Sciatic nerve (tissue), 2 donors: Measurements from ENCODE around the gene MICAL1. TPM values are rescaled to one million over a fixed set of nuclear protein-coding genes. Genes with fewer than 3 reads are reported as not detected.
A peak's percentile ranks its signal among the peaks of the same experiment; 100 is the strongest.

Experiments
- ATAC-seq: fragments of 200-7000 bp; cut with Tn5 transposase; one replicate; pipeline ENCODE4 v1.9.1; 2020; ENCODE audit warnings: mild to moderate bottlenecking, moderate library complexity
- DNase-seq: peaks from one replicate; pipeline ENCODE4 v3.0.0-alpha.2; 2020; ENCODE audit warnings: low spot score
- intact Hi-C: fragments of 100-400 bp; cut with DNase I; formaldehyde crosslinking; loops from one replicate; pipeline ENCODE4 v1.14.2; 2022
- total RNA-seq: library from RNA; stranded (reverse); fragmentation: NEBNext Ultra II Directional; extraction: Animal tissue kit (Norgen Biotek cat#: 25700); gene quantifications from one replicate; pipeline ENCODE4 v1.2.1, GENCODE V29; 2021
- donor health status: DM: no; HTN: no; CAD: no.
- donor health status: DM: no; HTN: no; CAD: no.

The MICAL1 gene
- total RNA-seq, 1 donor from 2014 or later = 53.9 TPM

- no peak for DNase-seq
- no peak for ATAC-seq
- intact Hi-C loops = no loop called here
Measured at GRCh38 chr6:109446072-109446471, 9.5 kb downstream of the MICAL1 start.

GRCh38 chr6:109445382-109445781, 10.2 kb downstream of the MICAL1 start:
- no peak for ATAC-seq
- no peak for DNase-seq
- intact Hi-C loops = no loop called here

- no peak for ATAC-seq
- intact Hi-C loops = no loop called here
- no peak for DNase-seq
Measured at GRCh38 chr6:109443425-109443950, 12.1 kb downstream of the MICAL1 start.

- DNase-seq = no peak
- intact Hi-C loops = no loop called here
- ATAC-seq = no peak
Measured at GRCh38 chr6:109442393-109442924, 13.1 kb downstream of the MICAL1 start.

- peak; percentile 54 for ATAC-seq
Measured at GRCh38 chr6:109441069-109441816, 14.3 kb downstream of the MICAL1 start.

GRCh38 chr6:109440331-109441068, 15.1 kb downstream of the MICAL1 start, which contains the start of the genes PPIL6 and SMPD2:
TSS of gene PPIL6 (minus strand) at chr6:109440628. CDS start at chr6:109440590, 38 bp downstream.
TSS of gene SMPD2 (plus strand) at chr6:109440724. CDS start at chr6:109441122, 398 bp downstream.
- intact Hi-C loops = no loop called here
- ATAC-seq (peak; percentile 89), DNase-seq (peak; percentile 92)

More at GRCh38 chr6:109441069-109441816, 14.3 kb downstream of the MICAL1 start:
- no peak for DNase-seq
- intact Hi-C loops = no loop called here

GRCh38 chr6:109436041-109436440, 19.5 kb downstream of the MICAL1 start:
- intact Hi-C loops = no loop called here
- no peak for ATAC-seq
- DNase-seq = no peak

GRCh38 chr6:109434456-109434855, 21.1 kb downstream of the MICAL1 start:
- DNase-seq = no peak
- no peak for ATAC-seq
- intact Hi-C loops = no loop called here

GRCh38 chr6:109429496-109429895, 26.1 kb downstream of the MICAL1 start:
- intact Hi-C loops = no loop called here
- ATAC-seq (no peak), DNase-seq (no peak)

GRCh38 chr6:109428889-109429477, 26.6 kb downstream of the MICAL1 start:
- intact Hi-C loops = no loop called here
- peak; percentile 45 for ATAC-seq
- no peak for DNase-seq

- intact Hi-C loops = no loop called here
- DNase-seq = no peak
- ATAC-seq = no peak
Measured at GRCh38 chr6:109424946-109425345, 30.6 kb downstream of the MICAL1 start.

GRCh38 chr6:109421184-109421583, 34.4 kb downstream of the MICAL1 start:
- DNase-seq (no peak), ATAC-seq (no peak)
- intact Hi-C loops = no loop called here

- intact Hi-C loops = no loop called here
- no peak for DNase-seq
- no peak for ATAC-seq
Measured at GRCh38 chr6:109420751-109421150, 34.8 kb downstream of the MICAL1 start.

- DNase-seq = no peak
- intact Hi-C loops = no loop called here
- no peak for ATAC-seq
Measured at GRCh38 chr6:109417646-109418045, 37.9 kb downstream of the MICAL1 start.

GRCh38 chr6:109411034-109411433, 44.5 kb downstream of the MICAL1 start:
- intact Hi-C loops = no loop called here
- ATAC-seq = no peak
- DNase-seq = no peak

- ATAC-seq (no peak), DNase-seq (no peak)
- intact Hi-C loops = no loop called here
Measured at GRCh38 chr6:109406196-109406595, 49.4 kb downstream of the MICAL1 start.

GRCh38 chr6:109397020-109397419, 58.6 kb downstream of the MICAL1 start:
- intact Hi-C loops = no loop called here
- ATAC-seq = peak; percentile 79
- DNase-seq = no peak

GRCh38 chr6:109396046-109396718, 59.4 kb downstream of the MICAL1 start:
- intact Hi-C loops = no loop called here
- DNase-seq (no peak), ATAC-seq (no peak)
